ENCODE data around the gene ZNF334.

The ZNF334 gene

GRCh38 chr20:46552460-46553420 lies 39.4 kb upstream of the ZNF334 start:
- peaks cover 5% of the 10 kb centered on the region for H3K4me1 ChIP-seq (ENCODE audit: control insufficient read depth, insufficient read depth, low read length)

GRCh38 chr20:46551522-46552381 lies 38.4 kb upstream of the ZNF334 start:
- Histone ChIP-seq H3K9ac (ENCODE audit: low read length) (no peak overlapping the region), H3K4me1 (ENCODE audit: control insufficient read depth, insufficient read depth, low read length) (no peaks in the 10 kb centered on the region), H3K4me3 (ENCODE audit: low read length) (no peak overlapping the region), H3K9me3 (ENCODE audit: control insufficient read depth, low read length) (no peaks in the 10 kb centered on the region), H3K27me3 (ENCODE audit: control insufficient read depth, insufficient read depth, low read length) (peaks cover 7% of the 10 kb centered on the region), H3K36me3 (ENCODE audit: control insufficient read depth, insufficient read depth, low read length) (no peaks in the 10 kb centered on the region)

More at GRCh38 chr20:46552460-46553420, 39.4 kb upstream of the ZNF334 start:
- no peak overlapping the region for H3K4me3 ChIP-seq (ENCODE audit: low read length)
- H3K27me3 ChIP-seq (ENCODE audit: control insufficient read depth, insufficient read depth, low read length), result peaks cover 5% of the 10 kb centered on the region
- H3K9ac ChIP-seq (ENCODE audit: low read length), result no peak overlapping the region
- no peaks in the 10 kb centered on the region for H3K9me3 ChIP-seq (ENCODE audit: control insufficient read depth, low read length)
- no peaks in the 10 kb centered on the region for H3K36me3 ChIP-seq (ENCODE audit: control insufficient read depth, insufficient read depth, low read length)

- Histone ChIP-seq H3K9ac (ENCODE audit: low read length) (no peak within 1 kb of the TSS), H3K4me1 (ENCODE audit: control insufficient read depth, insufficient read depth, low read length) (no peaks in the 10 kb centered on the region), H3K27me3 (ENCODE audit: control insufficient read depth, insufficient read depth, low read length) (peaks cover 6% of the 10 kb centered on the region), H3K36me3 (ENCODE audit: control insufficient read depth, insufficient read depth, low read length) (no peaks in the 10 kb centered on the region), H3K9me3 (ENCODE audit: control insufficient read depth, low read length) (no peaks in the 10 kb centered on the region), H3K4me3 (ENCODE audit: low read length) (no peak within 1 kb of the TSS)
These were observed 37.1 kb upstream of the ZNF334 start, which contains the start of gene OCSTAMP for GRCh38 chr20:46550461-46550860. Gene OCSTAMP, minus strand, starts transcription at chr20:46550654. Its CDS starts 94 bp downstream, at chr20:46550560.

GRCh38 chr20:46549188-46549972 lies 36.0 kb upstream of the ZNF334 start:
- Histone ChIP-seq H3K36me3 (ENCODE audit: control insufficient read depth, insufficient read depth, low read length) (no peaks in the 10 kb centered on the region), H3K4me1 (ENCODE audit: control insufficient read depth, insufficient read depth, low read length) (no peaks in the 10 kb centered on the region), H3K9me3 (ENCODE audit: control insufficient read depth, low read length) (no peaks in the 10 kb centered on the region), H3K27me3 (ENCODE audit: control insufficient read depth, insufficient read depth, low read length) (peaks cover 6% of the 10 kb centered on the region), H3K4me3 (ENCODE audit: low read length) (no peak overlapping the region), H3K9ac (ENCODE audit: low read length) (no peak overlapping the region)

- Histone ChIP-seq H3K27me3 (ENCODE audit: control insufficient read depth, insufficient read depth, low read length) (peaks cover 6% of the 10 kb centered on the region), H3K36me3 (ENCODE audit: control insufficient read depth, insufficient read depth, low read length) (no peaks in the 10 kb centered on the region), H3K4me3 (ENCODE audit: low read length) (no peak overlapping the region), H3K4me1 (ENCODE audit: control insufficient read depth, insufficient read depth, low read length) (no peaks in the 10 kb centered on the region), H3K9ac (ENCODE audit: low read length) (no peak overlapping the region), H3K9me3 (ENCODE audit: control insufficient read depth, low read length) (no peaks in the 10 kb centered on the region)
These were observed 35.3 kb upstream of the ZNF334 start for GRCh38 chr20:46548688-46549087.

- Histone ChIP-seq H3K4me3 (ENCODE audit: low read length) (no peak overlapping the region), H3K27me3 (ENCODE audit: control insufficient read depth, insufficient read depth, low read length) (peaks cover 6% of the 10 kb centered on the region), H3K36me3 (ENCODE audit: control insufficient read depth, insufficient read depth, low read length) (no peaks in the 10 kb centered on the region), H3K9me3 (ENCODE audit: control insufficient read depth, low read length) (no peaks in the 10 kb centered on the region), H3K9ac (ENCODE audit: low read length) (no peak overlapping the region), H3K4me1 (ENCODE audit: control insufficient read depth, insufficient read depth, low read length) (no peaks in the 10 kb centered on the region)
These were observed 34.6 kb upstream of the ZNF334 start for GRCh38 chr20:46547995-46548394.

GRCh38 chr20:46546936-46547335 lies 33.6 kb upstream of the ZNF334 start:
- H3K36me3 ChIP-seq (ENCODE audit: control insufficient read depth, insufficient read depth, low read length), result no peaks in the 10 kb centered on the region
- no peaks in the 10 kb centered on the region for H3K9me3 ChIP-seq (ENCODE audit: control insufficient read depth, low read length)
- H3K4me3 ChIP-seq (ENCODE audit: low read length), result no peak overlapping the region
- H3K4me1 ChIP-seq (ENCODE audit: control insufficient read depth, insufficient read depth, low read length), result no peaks in the 10 kb centered on the region
- H3K9ac ChIP-seq (ENCODE audit: low read length), result no peak overlapping the region
- peaks cover 6% of the 10 kb centered on the region for H3K27me3 ChIP-seq (ENCODE audit: control insufficient read depth, insufficient read depth, low read length)

GRCh38 chr20:46546298-46546697 lies 32.9 kb upstream of the ZNF334 start:
- Histone ChIP-seq H3K27me3 (ENCODE audit: control insufficient read depth, insufficient read depth, low read length) (peaks cover 6% of the 10 kb centered on the region), H3K9ac (ENCODE audit: low read length) (no peak overlapping the region), H3K4me1 (ENCODE audit: control insufficient read depth, insufficient read depth, low read length) (no peaks in the 10 kb centered on the region), H3K9me3 (ENCODE audit: control insufficient read depth, low read length) (no peaks in the 10 kb centered on the region), H3K4me3 (ENCODE audit: low read length) (no peak overlapping the region), H3K36me3 (ENCODE audit: control insufficient read depth, insufficient read depth, low read length) (no peaks in the 10 kb centered on the region)

GRCh38 chr20:46545827-46546138 lies 32.4 kb upstream of the ZNF334 start:
- Histone ChIP-seq H3K4me3 (ENCODE audit: low read length) (no peak overlapping the region), H3K9me3 (ENCODE audit: control insufficient read depth, low read length) (no peaks in the 10 kb centered on the region), H3K27me3 (ENCODE audit: control insufficient read depth, insufficient read depth, low read length) (peaks cover 6% of the 10 kb centered on the region), H3K9ac (ENCODE audit: low read length) (no peak overlapping the region), H3K4me1 (ENCODE audit: control insufficient read depth, insufficient read depth, low read length) (no peaks in the 10 kb centered on the region), H3K36me3 (ENCODE audit: control insufficient read depth, insufficient read depth, low read length) (no peaks in the 10 kb centered on the region)

- Histone ChIP-seq H3K4me1 (ENCODE audit: control insufficient read depth, insufficient read depth, low read length) (no peaks in the 10 kb centered on the region), H3K9ac (ENCODE audit: low read length) (no peak overlapping the region), H3K4me3 (ENCODE audit: low read length) (no peak overlapping the region), H3K9me3 (ENCODE audit: control insufficient read depth, low read length) (no peaks in the 10 kb centered on the region), H3K36me3 (ENCODE audit: control insufficient read depth, insufficient read depth, low read length) (no peaks in the 10 kb centered on the region), H3K27me3 (ENCODE audit: control insufficient read depth, insufficient read depth, low read length) (peaks cover 6% of the 10 kb centered on the region)
These were observed 31.9 kb upstream of the ZNF334 start for GRCh38 chr20:46545077-46545826.

GRCh38 chr20:46544576-46544975 lies 31.2 kb upstream of the ZNF334 start:
- H3K9ac ChIP-seq (ENCODE audit: low read length), result no peak overlapping the region
- H3K4me1 ChIP-seq (ENCODE audit: control insufficient read depth, insufficient read depth, low read length), result no peaks in the 10 kb centered on the region
- H3K36me3 ChIP-seq (ENCODE audit: control insufficient read depth, insufficient read depth, low read length), result no peaks in the 10 kb centered on the region
- H3K4me3 ChIP-seq (ENCODE audit: low read length), result no peak overlapping the region
- no peaks in the 10 kb centered on the region for H3K9me3 ChIP-seq (ENCODE audit: control insufficient read depth, low read length)
- H3K27me3 ChIP-seq (ENCODE audit: control insufficient read depth, insufficient read depth, low read length), result peaks cover 6% of the 10 kb centered on the region

Data from mucosa of stomach (tissue), 1 donor.